Fibroblast of villous mesenchyme (primary cell): ENCODE measurements around the gene BDNF. TPM values are rescaled to one million over a fixed set of nuclear protein-coding genes. Genes with fewer than 3 reads are reported as not detected.

ENCODE experiments used
- DNase-seq: peaks from one replicate; pipeline ENCODE4 v3.0.0-alpha.2; 2010; ENCODE audit warnings: low read depth
- H3K4me3 ChIP-seq: 2 replicates; pipeline ENCODE4 v1.5.1; 2011; ENCODE audit warnings: low read depth, mild to moderate bottlenecking, low read length
- total RNA-seq: library from RNA; depleted of rRNA; stranded (reverse); fragments of >200 nt; gene quantifications from 2 replicates; pipeline ENCODE4 v1.2.3, GENCODE V29; 2012
- TF ChIP-seq, protein P1 (sequence below): IDR thresholded peaks from 2 replicates; pipeline ENCODE4 v1.5.1; 2012; ENCODE audit warnings: low read depth, mild to moderate bottlenecking, low read length; ENCODE audit not compliant: insufficient read depth

The BDNF gene
- total RNA-seq, 1 donor = 25.5 TPM

DNA sequence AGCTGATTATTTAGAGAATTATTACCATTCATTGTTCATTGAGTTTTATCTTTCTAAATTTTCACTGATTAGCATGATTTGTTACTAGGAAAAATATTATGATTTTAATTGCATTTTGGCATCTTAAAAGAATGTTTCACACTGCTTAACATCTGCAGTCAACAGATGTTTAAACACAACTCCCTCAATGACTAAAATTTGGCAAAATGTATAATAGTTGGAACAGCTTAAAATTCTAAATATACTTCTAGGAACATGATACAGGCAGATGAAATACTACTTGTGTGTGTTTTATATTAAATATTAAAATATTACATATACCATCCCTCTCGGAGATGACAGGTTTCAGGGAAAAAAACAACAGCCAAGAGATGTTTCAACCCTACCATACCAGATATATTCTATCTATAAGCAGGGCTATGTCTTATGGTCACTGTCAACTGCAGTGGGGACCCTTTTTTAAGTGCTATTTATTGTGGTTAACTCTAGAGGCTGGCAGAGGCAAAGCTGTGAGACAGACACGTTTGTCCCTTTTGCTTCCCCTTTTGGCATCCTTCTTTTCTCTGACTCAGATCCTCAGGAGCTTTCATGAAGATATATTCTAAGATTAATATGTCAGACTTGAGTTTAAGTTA lies 81.9 kb downstream of the BDNF start:
- no peak overlapping the region for H3K4me3 ChIP-seq
- DNase-seq = no peak
- TF ChIP-seq, protein P1, sequence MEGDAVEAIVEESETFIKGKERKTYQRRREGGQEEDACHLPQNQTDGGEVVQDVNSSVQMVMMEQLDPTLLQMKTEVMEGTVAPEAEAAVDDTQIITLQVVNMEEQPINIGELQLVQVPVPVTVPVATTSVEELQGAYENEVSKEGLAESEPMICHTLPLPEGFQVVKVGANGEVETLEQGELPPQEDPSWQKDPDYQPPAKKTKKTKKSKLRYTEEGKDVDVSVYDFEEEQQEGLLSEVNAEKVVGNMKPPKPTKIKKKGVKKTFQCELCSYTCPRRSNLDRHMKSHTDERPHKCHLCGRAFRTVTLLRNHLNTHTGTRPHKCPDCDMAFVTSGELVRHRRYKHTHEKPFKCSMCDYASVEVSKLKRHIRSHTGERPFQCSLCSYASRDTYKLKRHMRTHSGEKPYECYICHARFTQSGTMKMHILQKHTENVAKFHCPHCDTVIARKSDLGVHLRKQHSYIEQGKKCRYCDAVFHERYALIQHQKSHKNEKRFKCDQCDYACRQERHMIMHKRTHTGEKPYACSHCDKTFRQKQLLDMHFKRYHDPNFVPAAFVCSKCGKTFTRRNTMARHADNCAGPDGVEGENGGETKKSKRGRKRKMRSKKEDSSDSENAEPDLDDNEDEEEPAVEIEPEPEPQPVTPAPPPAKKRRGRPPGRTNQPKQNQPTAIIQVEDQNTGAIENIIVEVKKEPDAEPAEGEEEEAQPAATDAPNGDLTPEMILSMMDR = no peak

DNA sequence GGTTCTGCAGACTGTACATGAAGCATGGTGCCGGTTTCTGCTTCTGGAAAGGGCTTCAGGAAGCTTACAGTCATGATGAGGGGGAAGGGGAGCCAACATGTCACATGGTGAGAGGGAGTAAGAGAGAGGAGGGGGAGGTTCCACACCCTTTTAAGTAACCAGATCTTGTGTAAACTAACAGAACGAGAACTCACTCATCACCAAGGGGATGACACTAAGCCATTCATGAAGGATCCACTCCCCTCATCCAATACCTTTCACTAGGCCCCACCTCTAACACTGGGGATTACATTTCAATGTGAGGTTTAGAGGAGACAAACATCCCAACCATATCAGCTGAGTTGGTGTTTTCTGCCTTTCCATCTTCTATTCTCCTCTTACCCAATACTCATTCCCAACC lies 83.5 kb downstream of the BDNF start:
- TF ChIP-seq, protein P1 = no peak
- no peak overlapping the region for H3K4me3 ChIP-seq
- DNase-seq = no peak

DNA sequence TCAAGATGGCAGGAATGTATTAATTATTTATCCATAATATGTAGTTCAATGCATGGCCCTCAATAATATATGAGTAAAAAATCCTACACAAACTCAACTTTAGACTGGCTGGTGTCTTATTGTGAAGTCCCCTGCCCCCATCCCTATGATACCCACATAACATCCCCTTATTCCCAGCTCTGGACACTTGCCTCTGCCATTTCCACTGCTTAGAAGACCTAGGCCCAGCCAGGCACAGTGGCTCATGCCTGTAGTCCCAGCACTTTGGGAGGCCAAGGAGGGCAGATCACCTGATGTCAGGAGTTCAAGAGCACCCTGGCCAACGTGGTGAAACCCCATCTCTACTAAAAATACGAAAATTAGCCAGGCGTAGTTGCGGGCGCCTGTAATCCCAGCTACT lies 84.4 kb downstream of the BDNF start:
- DNase-seq = no peak
- no peak overlapping the region for H3K4me3 ChIP-seq
- TF ChIP-seq, protein P1 = no peak

DNA sequence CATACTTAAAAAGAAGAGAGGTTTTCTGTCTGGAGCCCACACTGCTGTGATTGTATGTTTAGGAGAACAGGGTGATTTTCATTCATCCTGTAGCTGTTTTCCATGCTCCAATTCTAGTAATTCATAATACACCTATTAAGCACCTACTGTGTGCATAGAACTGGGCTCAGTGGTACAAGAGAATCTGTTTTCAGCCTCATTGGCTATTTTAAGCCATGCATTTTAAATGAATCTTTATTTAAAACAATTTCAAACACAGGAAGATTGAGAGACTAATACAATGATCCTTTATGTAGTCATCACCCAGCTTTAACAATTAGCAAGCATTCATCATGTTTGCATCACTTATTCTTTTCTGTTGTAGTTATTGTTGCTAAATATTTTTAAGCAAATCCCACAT lies 86.2 kb downstream of the BDNF start:
- no peak overlapping the region for H3K4me3 ChIP-seq
- no peak for DNase-seq
- TF ChIP-seq, protein P1 = no peak

DNA sequence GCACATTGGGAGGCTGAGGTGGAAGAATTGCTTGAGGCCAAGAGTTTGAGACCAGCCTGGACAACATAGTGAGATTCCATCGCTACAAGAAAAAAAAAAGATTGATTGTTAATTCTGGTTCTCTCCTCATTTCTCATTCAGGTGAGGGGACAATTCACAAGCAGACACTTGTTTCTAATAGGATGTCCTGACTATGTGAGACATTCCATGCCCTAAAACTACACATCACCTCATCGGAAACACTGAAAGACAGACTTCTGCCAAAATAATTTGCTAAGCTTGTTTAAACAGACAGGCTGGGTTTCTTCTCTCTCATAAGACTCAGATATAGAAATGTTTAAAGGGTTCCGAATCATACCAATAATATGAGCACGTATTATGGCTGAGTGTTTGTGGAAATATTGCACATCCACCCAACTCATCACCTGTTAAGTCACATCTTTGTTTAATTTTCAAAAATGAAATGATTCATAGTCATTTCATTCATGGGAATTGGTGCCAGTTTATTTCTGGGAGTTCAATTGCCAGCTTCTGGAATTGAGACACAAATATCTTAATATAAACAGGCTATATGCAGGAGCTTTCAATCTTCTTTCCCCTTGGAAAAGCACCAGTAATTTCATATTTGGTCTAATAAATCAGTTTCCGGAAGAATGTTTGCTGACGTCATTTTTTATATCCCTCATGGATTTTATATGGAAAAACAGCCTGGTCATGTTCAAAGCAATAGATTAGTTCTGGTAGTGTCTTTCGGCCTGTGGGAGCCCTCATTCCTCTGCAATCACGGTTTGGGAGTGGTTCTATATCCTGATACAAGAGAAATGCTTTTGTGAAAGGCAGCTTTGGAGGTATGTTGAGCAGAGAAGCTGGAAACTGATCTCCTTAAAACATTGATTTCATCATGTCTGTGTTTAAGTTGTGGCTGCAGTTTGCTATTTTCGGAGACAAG lies 87.0 kb downstream of the BDNF start:
- DNase-seq = peak; percentile 36
- no peak overlapping the region for H3K4me3 ChIP-seq
- TF ChIP-seq, protein P1 = no peak

DNA sequence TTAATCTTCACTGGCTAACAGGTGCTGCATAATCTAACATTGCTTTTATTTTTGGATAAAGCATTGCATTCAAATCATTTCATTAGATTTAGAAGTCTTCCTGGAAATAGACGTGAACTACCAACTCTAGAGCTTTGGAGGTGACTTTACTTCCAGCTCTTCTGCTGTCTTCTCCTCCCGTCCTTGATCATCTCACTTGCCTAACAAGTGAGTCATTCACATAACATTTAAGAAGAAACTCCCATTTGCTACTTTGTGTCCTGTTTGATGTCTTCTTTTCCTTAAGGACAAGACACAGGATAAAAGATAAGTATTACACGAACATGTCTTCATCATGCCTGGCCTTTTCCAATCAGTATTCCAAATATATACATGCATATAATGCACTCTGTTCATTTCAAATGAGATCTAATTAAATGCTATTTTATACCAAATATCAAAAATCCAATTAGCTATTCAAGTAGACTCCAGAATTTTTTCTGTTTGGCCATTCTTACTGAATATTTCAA lies 88.3 kb downstream of the BDNF start:
- H3K4me3 ChIP-seq = no peak overlapping the region
- TF ChIP-seq, protein P1 = no peak
- peak; percentile 3 for DNase-seq
